Measurements from ENCODE around the gene ENSA.

- TF ChIP-seq POLR2A (IDR thresholded peaks at IDR 0.05) (peak in 1 of 2 donors; percentile 25), CTCF (IDR thresholded peaks at IDR 0.05) (no peak)
These were observed 19.7 kb downstream of the ENSA start for GRCh38 chr1:150609732-150610131.
